Osteoblast (primary cell): ENCODE data around the gene GSPT1. TPM values are rescaled to one million over a fixed set of nuclear protein-coding genes. Genes with fewer than 3 reads are reported as not detected.
A peak's percentile ranks its signal among the peaks of the same experiment; 100 is the strongest.

Source experiments
- DNase-seq: peaks from one replicate; pipeline ENCODE4 v3.0.0; 2011; ENCODE audit warnings: low spot score, mixed read lengths; ENCODE audit not compliant: insufficient read length; ENCODE audit errors: missing footprints
- H2AFZ ChIP-seq: 2 replicates; pipeline ENCODE4 v1.6.0; 2011; ENCODE audit warnings: mild to moderate bottlenecking, low read length
- H3K27ac ChIP-seq: 2 replicates; pipeline ENCODE4 v1.5.1; 2011; ENCODE audit warnings: mild to moderate bottlenecking, low read depth, low read length, moderate library complexity
- H3K27me3 ChIP-seq: 2 replicates; pipeline ENCODE4 v1.6.0; 2012; ENCODE audit warnings: mild to moderate bottlenecking, control low read depth, inconsistent platforms, low read length, moderate library complexity; ENCODE audit not compliant: insufficient read depth
- H3K36me3 ChIP-seq: 2 replicates; pipeline ENCODE4 v1.5.1; 2011; ENCODE audit warnings: mild to moderate bottlenecking, low read length, control low read depth, moderate library complexity; ENCODE audit not compliant: insufficient read depth
- H3K4me1 ChIP-seq: 2 replicates; pipeline ENCODE4 v1.5.1; 2011; ENCODE audit warnings: mild to moderate bottlenecking, low read length, control low read depth, moderate library complexity; ENCODE audit not compliant: insufficient read depth
- H3K4me2 ChIP-seq: 2 replicates; pipeline ENCODE4 v1.6.0; 2011; ENCODE audit warnings: mild to moderate bottlenecking, low read length; ENCODE audit not compliant: insufficient read depth
- H3K4me3 ChIP-seq: fragments of 200-600 bp; sonication (generic); 3 replicates; pipeline ENCODE4 v1.5.1; 2012; ENCODE audit warnings: mild to moderate bottlenecking, low read length, inconsistent platforms; ENCODE audit not compliant: insufficient read depth
- H3K79me2 ChIP-seq: 2 replicates; pipeline ENCODE4 v1.6.0; 2012; ENCODE audit warnings: mild to moderate bottlenecking, low read length, control low read depth, inconsistent platforms; ENCODE audit not compliant: insufficient read depth
- H3K9me3 ChIP-seq: 2 replicates; pipeline ENCODE4 v1.5.1; 2011; ENCODE audit warnings: low read depth, low read length, control low read depth
- H4K20me1 ChIP-seq: 2 replicates; pipeline ENCODE4 v1.6.0; 2012; ENCODE audit warnings: mild to moderate bottlenecking, low read length, control low read depth; ENCODE audit not compliant: insufficient read depth
- total RNA-seq: library from RNA; depleted of rRNA; stranded (reverse); fragments of >200 nt; gene quantifications from 2 replicates; pipeline ENCODE4 v1.2.3, GENCODE V29; 2012
- TF ChIP-seq, protein P1 (sequence below): IDR thresholded peaks from 2 replicates; pipeline ENCODE4 v1.5.1; 2011; ENCODE audit warnings: mild to moderate bottlenecking, low read depth, low read length, moderate library complexity; ENCODE audit errors: extremely low read depth

GSPT1 gene
- total RNA-seq, 1 donor: 109 TPM

DNA sequence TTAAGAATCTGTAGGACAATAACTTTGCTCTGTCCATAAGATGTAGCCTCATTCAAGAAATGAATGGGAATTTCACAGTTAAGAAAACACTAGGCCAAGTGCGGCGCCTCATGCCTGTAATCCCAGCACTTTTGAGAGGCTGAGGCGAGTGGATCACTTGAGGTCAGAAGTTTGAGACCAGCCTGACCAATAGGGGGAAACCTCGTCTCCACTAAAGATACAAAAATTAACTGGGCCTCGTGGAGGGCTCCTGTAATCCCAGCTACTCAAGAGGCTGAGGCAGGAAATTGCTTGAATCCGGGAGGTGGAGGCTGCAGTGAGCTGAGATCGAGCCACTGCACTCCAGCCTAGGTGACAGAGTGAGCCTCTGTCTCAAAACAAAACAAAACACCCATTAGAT is 44.6 kb downstream of the GSPT1 start:
- H3K9me3 ChIP-seq: no peaks in the 10 kb centered on the region
- H3K4me3 ChIP-seq: no peak overlapping the region
- H2AFZ ChIP-seq: no peak overlapping the region
- peaks cover 46% of the 10 kb centered on the region for H3K36me3 ChIP-seq
- TF ChIP-seq, protein P1, sequence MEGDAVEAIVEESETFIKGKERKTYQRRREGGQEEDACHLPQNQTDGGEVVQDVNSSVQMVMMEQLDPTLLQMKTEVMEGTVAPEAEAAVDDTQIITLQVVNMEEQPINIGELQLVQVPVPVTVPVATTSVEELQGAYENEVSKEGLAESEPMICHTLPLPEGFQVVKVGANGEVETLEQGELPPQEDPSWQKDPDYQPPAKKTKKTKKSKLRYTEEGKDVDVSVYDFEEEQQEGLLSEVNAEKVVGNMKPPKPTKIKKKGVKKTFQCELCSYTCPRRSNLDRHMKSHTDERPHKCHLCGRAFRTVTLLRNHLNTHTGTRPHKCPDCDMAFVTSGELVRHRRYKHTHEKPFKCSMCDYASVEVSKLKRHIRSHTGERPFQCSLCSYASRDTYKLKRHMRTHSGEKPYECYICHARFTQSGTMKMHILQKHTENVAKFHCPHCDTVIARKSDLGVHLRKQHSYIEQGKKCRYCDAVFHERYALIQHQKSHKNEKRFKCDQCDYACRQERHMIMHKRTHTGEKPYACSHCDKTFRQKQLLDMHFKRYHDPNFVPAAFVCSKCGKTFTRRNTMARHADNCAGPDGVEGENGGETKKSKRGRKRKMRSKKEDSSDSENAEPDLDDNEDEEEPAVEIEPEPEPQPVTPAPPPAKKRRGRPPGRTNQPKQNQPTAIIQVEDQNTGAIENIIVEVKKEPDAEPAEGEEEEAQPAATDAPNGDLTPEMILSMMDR: peak; percentile 28
- no peak overlapping the region for H3K4me2 ChIP-seq
- peaks cover 22% of the 10 kb centered on the region for H3K79me2 ChIP-seq
- H3K27me3 ChIP-seq: no peaks in the 10 kb centered on the region
- H4K20me1 ChIP-seq: peaks cover 23% of the 10 kb centered on the region
- H3K27ac ChIP-seq: peak overlapping the region; percentile 25
- DNase-seq: no peak
- H3K4me1 ChIP-seq: peaks cover 15% of the 10 kb centered on the region

DNA sequence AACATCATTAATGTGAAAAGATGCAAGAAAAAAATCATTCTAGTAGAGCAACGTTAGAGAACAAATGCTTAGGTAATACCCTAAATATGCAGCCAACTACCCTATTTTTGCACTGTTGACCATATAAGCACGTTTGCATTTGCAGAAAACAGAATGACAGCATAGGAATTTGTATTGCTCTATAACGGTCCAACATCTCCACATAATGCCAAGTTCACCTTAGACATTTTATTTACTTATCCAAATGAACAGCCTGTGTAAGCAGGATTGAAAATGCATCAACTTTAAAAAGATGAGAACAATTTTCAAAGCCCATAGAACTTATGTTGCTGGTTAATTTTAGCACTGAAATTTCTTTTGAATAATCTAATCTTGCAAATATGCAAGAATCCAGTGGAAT is 45.4 kb downstream of the GSPT1 start:
- H3K79me2 ChIP-seq: peaks cover 20% of the 10 kb centered on the region
- no peak overlapping the region for H3K4me3 ChIP-seq
- H3K9me3 ChIP-seq: no peaks in the 10 kb centered on the region
- H3K27ac ChIP-seq: no peak overlapping the region
- H3K27me3 ChIP-seq: no peaks in the 10 kb centered on the region
- H3K4me2 ChIP-seq: no peak overlapping the region
- TF ChIP-seq, protein P1: no peak
- H4K20me1 ChIP-seq: peaks cover 27% of the 10 kb centered on the region
- no peak overlapping the region for H2AFZ ChIP-seq
- peak; percentile 15 for DNase-seq
- peaks cover 22% of the 10 kb centered on the region for H3K4me1 ChIP-seq
- H3K36me3 ChIP-seq: peaks cover 38% of the 10 kb centered on the region

DNA sequence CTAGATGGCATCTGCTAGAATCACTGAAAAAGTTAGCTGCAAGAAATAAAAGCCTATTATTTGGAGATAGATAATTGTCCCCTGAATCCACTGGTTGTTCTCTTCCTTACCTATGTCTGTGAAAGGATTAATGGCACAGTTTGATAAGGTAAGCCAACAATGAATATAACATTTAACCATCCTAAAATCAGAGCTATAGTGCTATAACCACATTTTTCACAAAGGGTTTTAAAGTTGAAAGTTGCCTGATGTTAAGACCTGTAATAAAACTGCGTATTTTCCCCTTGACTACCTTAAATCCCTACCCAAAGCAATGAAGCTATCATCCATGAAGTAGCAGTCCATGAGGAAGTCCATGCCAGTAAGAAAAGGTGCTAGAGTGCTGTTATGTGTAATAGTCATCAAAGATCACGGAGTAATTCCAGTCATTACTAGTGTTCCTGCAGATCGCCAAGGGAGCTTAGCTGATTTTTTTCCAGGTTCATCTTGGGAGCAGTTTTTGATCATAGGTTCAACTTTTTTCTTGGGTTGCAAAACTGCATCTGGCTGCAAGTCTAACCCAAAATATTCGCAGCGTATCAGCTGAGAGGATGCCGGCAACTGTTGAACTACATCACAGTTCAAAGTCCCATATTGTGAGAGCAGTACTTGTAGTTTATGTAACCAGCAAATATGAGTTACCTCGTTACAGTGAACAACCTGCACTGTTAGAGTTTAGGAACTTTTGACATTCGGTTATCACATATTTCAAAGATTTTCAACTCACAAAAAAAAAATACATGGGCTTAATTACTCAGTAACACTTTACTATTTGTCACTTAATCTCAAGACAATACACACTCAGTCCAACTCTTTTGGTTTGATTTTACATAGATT is 46.2 kb downstream of the GSPT1 start:
- no peak overlapping the region for H3K27ac ChIP-seq
- no peak overlapping the region for H3K4me2 ChIP-seq
- DNase-seq: no peak
- no peak overlapping the region for H3K4me3 ChIP-seq
- peaks cover 22% of the 10 kb centered on the region for H3K79me2 ChIP-seq
- peaks cover 31% of the 10 kb centered on the region for H3K36me3 ChIP-seq
- TF ChIP-seq, protein P1: no peak
- H2AFZ ChIP-seq: no peak overlapping the region
- H3K9me3 ChIP-seq: no peaks in the 10 kb centered on the region
- H3K4me1 ChIP-seq: peaks cover 23% of the 10 kb centered on the region
- no peaks in the 10 kb centered on the region for H3K27me3 ChIP-seq
- H4K20me1 ChIP-seq: peaks cover 27% of the 10 kb centered on the region

DNA sequence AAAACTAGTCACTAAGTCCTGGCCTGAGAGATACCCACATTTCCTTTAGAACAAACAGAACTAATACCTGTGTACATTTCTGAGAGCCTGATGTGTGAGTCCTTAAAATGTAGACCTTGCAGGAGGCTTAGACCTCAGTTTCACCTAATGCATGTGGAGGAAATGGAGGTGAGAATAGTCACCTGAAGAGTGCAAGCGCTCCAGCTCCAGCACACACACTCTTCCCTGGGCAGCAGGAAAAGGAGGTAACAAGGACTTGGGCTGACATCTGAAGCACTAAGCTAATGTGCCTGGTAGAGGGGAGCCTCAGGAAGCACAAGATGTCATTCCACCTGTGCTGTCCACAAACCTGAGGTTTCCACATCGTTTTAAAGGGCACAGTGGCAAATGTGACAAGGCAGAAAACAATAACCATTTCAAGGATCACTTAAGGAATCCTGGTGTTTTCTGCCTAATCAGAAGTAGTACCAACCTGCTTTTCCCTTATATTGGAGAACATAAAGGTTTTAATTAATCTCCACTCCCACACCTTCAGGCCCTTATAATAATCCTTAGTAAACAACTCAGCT is 47.3 kb downstream of the GSPT1 start:
- Histone ChIP-seq H3K4me2 (no peak overlapping the region), H3K4me3 (no peak overlapping the region), H3K36me3 (peaks cover 22% of the 10 kb centered on the region), H3K9me3 (no peaks in the 10 kb centered on the region), H3K27ac (no peak overlapping the region), H3K4me1 (peaks cover 23% of the 10 kb centered on the region), H3K79me2 (peaks cover 21% of the 10 kb centered on the region), H2AFZ (no peak overlapping the region), H3K27me3 (no peaks in the 10 kb centered on the region), H4K20me1 (peaks cover 27% of the 10 kb centered on the region)
- no peak for DNase-seq
- TF ChIP-seq, protein P1: no peak
